Panc1 (cell line): ENCODE results near the gene MOB3C. TPM values are rescaled to one million over a fixed set of nuclear protein-coding genes. Genes with fewer than 3 reads are reported as not detected.

Source experiments
- ATAC-seq: fragments of 200-7000 bp; cut with Tn5 transposase; 2 replicates; pipeline ENCODE4 v1.9.1; 2020; ENCODE audit warnings: mild to moderate bottlenecking, moderate library complexity
- BruUV-seq: library from RNA; stranded (reverse); fragments of 400-500 nt; replicated peaks from 2 replicates; lab custom pipeline; 2021; lab: Mats Ljungman, UMichigan
- CTCF ChIA-PET: fragments of 300-600 bp; sonication (Branson Sonifier 250); formaldehyde crosslinking; loops from one replicate; lab custom pipeline; 2022; ENCODE audit warnings: antibody characterized with exemption; lab: Charles Lee
- POLR2A ChIA-PET: fragments of 300-600 bp; sonication (Branson Sonifier 250); formaldehyde crosslinking; loops from one replicate; lab custom pipeline; 2022; ENCODE audit warnings: antibody characterized with exemption; lab: Charles Lee
- DNase-seq: peaks from one replicate; pipeline ENCODE4 v3.0.0-alpha.2; 2010; ENCODE audit warnings: low read depth, low spot score
- H3K27ac ChIP-seq: 2 replicates; pipeline ENCODE4 v1.5.1; 2011; ENCODE audit warnings: mild to moderate bottlenecking, low read length, inconsistent platforms
- H3K27me3 ChIP-seq: fragments of 200-500 bp; sonication (Bioruptor generic); 2 replicates; pipeline ENCODE4 v1.6.0; 2014; ENCODE audit warnings: low read length, inconsistent platforms; ENCODE audit not compliant: control insufficient read depth, insufficient read depth
- H3K36me3 ChIP-seq: fragments of 200-500 bp; sonication (Bioruptor generic); 2 replicates; pipeline ENCODE4 v1.5.1; 2014; ENCODE audit warnings: inconsistent platforms, mild to moderate bottlenecking, low read length, moderate library complexity; ENCODE audit not compliant: control insufficient read depth, insufficient read depth
- H3K4me1 ChIP-seq: 2 replicates; pipeline ENCODE4 v1.5.1; 2011; ENCODE audit warnings: inconsistent platforms, mild to moderate bottlenecking, low read length, moderate library complexity; ENCODE audit not compliant: control insufficient read depth, insufficient read depth
- H3K4me3 ChIP-seq, 2 experiments: 2 replicates each; pipeline ENCODE4 v1.5.1; 2011 to 2012; ENCODE audit warnings: low read depth in 2 of 2, low read length in 2 of 2, mild to moderate bottlenecking in 2 of 2, inconsistent platforms in 1 of 2, moderate library complexity in 1 of 2
- H3K9me3 ChIP-seq: fragments of 200-500 bp; sonication (Bioruptor generic); 2 replicates; pipeline ENCODE4 v1.5.1; 2014; ENCODE audit warnings: low read depth, mild to moderate bottlenecking, inconsistent platforms, low read length, moderate library complexity; ENCODE audit not compliant: control insufficient read depth, insufficient read depth
- POLR2AphosphoS5 ChIP-seq: IDR thresholded peaks from 2 replicates; pipeline ENCODE4 v1.6.1; 2012; ENCODE audit warnings: mild to moderate bottlenecking, low read depth, low read length, moderate library complexity
- SIN3A ChIP-seq: IDR thresholded peaks from 2 replicates; pipeline ENCODE4 v1.6.1; 2012; ENCODE audit warnings: low read depth, mild to moderate bottlenecking, low read length, moderate library complexity, borderline replicate concordance; ENCODE audit not compliant: insufficient read depth
- TCF7L2 ChIP-seq: IDR thresholded peaks from 2 replicates; pipeline ENCODE4 v1.6.1; 2011; ENCODE audit warnings: mild to moderate bottlenecking, low read depth, low read length, inconsistent platforms
- in situ Hi-C: cut with HindIII; loops from 2 replicates; pipeline ENCODE4 v1.10.0; 2016; ENCODE audit warnings: low sequenced_read_pairs, low pct_unique_long_range_greater_than_20kb
- intact Hi-C: fragments of 100-400 bp; cut with micrococcal nuclease; formaldehyde crosslinking; loops from one replicate; pipeline ENCODE4 v1.10.0; 2022; ENCODE audit not compliant: unreplicated experiment
- total RNA-seq: library from RNA; stranded (reverse); gene quantifications from one replicate; pipeline ENCODE4 v1.2.1, GENCODE V29; 2021; ENCODE audit not compliant: unreplicated experiment
- TF ChIP-seq, protein P1 (sequence below), 2 experiments: IDR thresholded peaks; 2 replicates each; pipeline ENCODE4 v1.6.1; 2011 to 2012; ENCODE audit warnings: low read depth in 2 of 2, control low read depth in 1 of 2, low read length in 1 of 2, mild to moderate bottlenecking in 1 of 2, moderate library complexity in 1 of 2; ENCODE audit not compliant: insufficient read depth in 1 of 2
- TF ChIP-seq, protein P2 (sequence below): fragments of 450-650 bp; IDR thresholded peaks from 2 replicates; pipeline ENCODE4 v1.5.1; 2017; ENCODE audit warnings: mild to moderate bottlenecking

MOB3C gene
- total RNA-seq, 1 experiment from 2014 or later, result 10.5 TPM

DNA sequence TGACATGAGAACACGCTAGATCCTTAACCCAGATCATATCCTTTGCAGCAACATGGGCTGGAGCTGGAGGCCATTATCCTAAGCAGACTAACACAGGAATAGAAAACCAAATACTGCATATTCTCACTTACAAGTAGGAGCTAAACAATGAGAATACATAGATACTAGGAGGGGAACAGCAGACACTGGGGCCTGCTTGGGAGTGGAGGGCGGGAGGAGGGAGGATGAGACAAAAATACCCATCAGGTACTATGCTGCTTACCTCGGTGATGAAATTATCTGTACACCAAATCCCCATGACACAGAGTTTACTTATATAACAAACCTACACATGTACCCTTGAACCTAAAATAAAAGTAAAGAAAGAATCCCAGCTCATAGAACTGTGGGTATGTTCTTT lies 1.2 kb upstream of the MOB3C start:
- no peak for TF ChIP-seq SIN3A
- TF ChIP-seq, protein P1, sequence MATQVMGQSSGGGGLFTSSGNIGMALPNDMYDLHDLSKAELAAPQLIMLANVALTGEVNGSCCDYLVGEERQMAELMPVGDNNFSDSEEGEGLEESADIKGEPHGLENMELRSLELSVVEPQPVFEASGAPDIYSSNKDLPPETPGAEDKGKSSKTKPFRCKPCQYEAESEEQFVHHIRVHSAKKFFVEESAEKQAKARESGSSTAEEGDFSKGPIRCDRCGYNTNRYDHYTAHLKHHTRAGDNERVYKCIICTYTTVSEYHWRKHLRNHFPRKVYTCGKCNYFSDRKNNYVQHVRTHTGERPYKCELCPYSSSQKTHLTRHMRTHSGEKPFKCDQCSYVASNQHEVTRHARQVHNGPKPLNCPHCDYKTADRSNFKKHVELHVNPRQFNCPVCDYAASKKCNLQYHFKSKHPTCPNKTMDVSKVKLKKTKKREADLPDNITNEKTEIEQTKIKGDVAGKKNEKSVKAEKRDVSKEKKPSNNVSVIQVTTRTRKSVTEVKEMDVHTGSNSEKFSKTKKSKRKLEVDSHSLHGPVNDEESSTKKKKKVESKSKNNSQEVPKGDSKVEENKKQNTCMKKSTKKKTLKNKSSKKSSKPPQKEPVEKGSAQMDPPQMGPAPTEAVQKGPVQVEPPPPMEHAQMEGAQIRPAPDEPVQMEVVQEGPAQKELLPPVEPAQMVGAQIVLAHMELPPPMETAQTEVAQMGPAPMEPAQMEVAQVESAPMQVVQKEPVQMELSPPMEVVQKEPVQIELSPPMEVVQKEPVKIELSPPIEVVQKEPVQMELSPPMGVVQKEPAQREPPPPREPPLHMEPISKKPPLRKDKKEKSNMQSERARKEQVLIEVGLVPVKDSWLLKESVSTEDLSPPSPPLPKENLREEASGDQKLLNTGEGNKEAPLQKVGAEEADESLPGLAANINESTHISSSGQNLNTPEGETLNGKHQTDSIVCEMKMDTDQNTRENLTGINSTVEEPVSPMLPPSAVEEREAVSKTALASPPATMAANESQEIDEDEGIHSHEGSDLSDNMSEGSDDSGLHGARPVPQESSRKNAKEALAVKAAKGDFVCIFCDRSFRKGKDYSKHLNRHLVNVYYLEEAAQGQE (IDR thresholded peaks at IDR 0.05; ENCODE audit: insufficient read depth in 1 of 2, low read depth in 2 of 2, low read length in 1 of 2), result no peak
- no peak for TF ChIP-seq TCF7L2
- TF ChIP-seq, protein P2, sequence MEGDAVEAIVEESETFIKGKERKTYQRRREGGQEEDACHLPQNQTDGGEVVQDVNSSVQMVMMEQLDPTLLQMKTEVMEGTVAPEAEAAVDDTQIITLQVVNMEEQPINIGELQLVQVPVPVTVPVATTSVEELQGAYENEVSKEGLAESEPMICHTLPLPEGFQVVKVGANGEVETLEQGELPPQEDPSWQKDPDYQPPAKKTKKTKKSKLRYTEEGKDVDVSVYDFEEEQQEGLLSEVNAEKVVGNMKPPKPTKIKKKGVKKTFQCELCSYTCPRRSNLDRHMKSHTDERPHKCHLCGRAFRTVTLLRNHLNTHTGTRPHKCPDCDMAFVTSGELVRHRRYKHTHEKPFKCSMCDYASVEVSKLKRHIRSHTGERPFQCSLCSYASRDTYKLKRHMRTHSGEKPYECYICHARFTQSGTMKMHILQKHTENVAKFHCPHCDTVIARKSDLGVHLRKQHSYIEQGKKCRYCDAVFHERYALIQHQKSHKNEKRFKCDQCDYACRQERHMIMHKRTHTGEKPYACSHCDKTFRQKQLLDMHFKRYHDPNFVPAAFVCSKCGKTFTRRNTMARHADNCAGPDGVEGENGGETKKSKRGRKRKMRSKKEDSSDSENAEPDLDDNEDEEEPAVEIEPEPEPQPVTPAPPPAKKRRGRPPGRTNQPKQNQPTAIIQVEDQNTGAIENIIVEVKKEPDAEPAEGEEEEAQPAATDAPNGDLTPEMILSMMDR, result no peak
- TF ChIP-seq POLR2AphosphoS5, result no peak
- CTCF ChIA-PET, result no interaction called here

DNA sequence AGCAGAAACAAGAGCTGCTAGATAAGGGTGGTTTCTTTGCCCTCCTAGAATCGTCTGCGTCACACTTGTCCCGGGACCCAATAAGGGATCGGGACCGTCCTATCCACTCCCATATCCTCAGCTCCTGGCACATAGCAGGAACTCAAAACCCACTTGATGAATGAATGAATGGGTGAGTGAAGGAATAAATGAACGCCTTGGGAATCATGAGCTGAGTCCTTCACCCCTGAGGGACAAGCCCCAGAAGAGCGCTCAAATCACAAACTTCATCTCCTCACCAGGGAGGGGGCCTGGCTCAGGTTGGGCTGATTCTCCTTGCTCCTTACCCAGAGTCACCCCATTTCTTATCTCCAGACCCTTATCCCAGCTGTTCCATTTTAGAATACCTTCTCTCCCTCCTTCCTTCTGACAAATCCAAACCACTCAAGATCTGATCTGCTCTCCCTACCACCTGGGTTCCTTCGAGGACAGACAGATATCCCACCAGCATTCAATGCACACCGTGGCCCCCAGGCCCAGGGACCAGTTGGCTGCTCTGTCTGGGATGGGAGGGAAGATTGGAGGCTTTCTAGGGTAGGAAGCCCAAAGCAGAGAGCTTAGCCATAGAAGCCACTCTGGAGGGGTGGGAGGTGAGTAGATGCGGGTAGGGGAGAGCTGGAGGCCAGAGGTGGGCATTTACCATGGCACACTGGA lies 643 bp upstream of the MOB3C start:
- no TSS peak for BruUV-seq
- H3K27me3 ChIP-seq, result no peaks in the 10 kb centered on the region
- peak overlapping the region; percentile 80 for H3K27ac ChIP-seq
- in situ Hi-C loops (no loop called here), intact Hi-C loops (no loop called here)
- no peaks in the 10 kb centered on the region for H3K36me3 ChIP-seq
- H3K4me3 ChIP-seq, result peak overlapping the region; percentile 58 to 72
- no peaks in the 10 kb centered on the region for H3K9me3 ChIP-seq
- TF ChIP-seq, protein P1 (IDR thresholded peaks at IDR 0.05; ENCODE audit: insufficient read depth in 1 of 2, low read depth in 2 of 2, low read length in 1 of 2), result no peak
- no peak for TF ChIP-seq SIN3A
- TF ChIP-seq TCF7L2, result no peak
- no peak for TF ChIP-seq POLR2AphosphoS5
- TF ChIP-seq, protein P2, result no peak
- DNase-seq (no peak), ATAC-seq (peak; percentile 60)
- ChIA-PET POLR2A (interaction anchor here (0.5 to 2.4 kb wide), 3 partner anchors 13 to 515 kb away, joined by 3 to 14 read pairs (median 4); partner anchors contain the start of gene MKNK1), CTCF (interaction anchor here (1.0 kb wide), 1 partner anchor 71 kb away, joined by 3 read pairs; no protein-coding TSS in a partner anchor)
- H3K4me1 ChIP-seq, result peaks cover 14% of the 10 kb centered on the region

More for the DNA sequence above, 1.2 kb upstream of the MOB3C start:
- intact Hi-C loops, result no loop called here
- POLR2A ChIA-PET, result interaction anchor here (0.6 to 2.4 kb wide), 2 partner anchors 14 to 929 kb away, joined by 4 to 14 read pairs; partner anchors contain the start of gene MKNK1
- in situ Hi-C loops, result no loop called here
- no peak overlapping the region for H3K27ac ChIP-seq
- H3K4me3 ChIP-seq, result no peak overlapping the region
- DNase-seq (no peak), ATAC-seq (no peak)
- no TSS peak for BruUV-seq
- no peaks in the 10 kb centered on the region for H3K27me3 ChIP-seq
- H3K4me1 ChIP-seq, result peaks cover 14% of the 10 kb centered on the region
- H3K9me3 ChIP-seq, result no peaks in the 10 kb centered on the region
- H3K36me3 ChIP-seq, result no peaks in the 10 kb centered on the region
